ENCODE data around the gene MT1HL1.

- TF ChIP-seq CTCF (IDR thresholded peaks at IDR 0.05) = no peak
- TF ChIP-seq POLR2A (IDR thresholded peaks at IDR 0.05) = no peak
- no peak for TF ChIP-seq POLR2AphosphoS5 (IDR thresholded peaks at IDR 0.05)
These were observed 4.0 kb downstream of the MT1HL1 start for GRCh38 chr1:237000191-237000590.

All from suprapubic skin (tissue), 4 donors.